GM23338 (cell line): Measurements from ENCODE around the gene CANX.

Experiments
- CTCF ChIP-seq, 2 experiments: fragments of 200-600 bp in 1 of 2; sonication (generic) in 1 of 2; conservative IDR thresholded peaks; 2 replicates each; pipeline versions ENCODE4 v1.5.1 to v1.6.1; 2016 to 2017; ENCODE audit warnings: antibody characterized with exemption in 2 of 2, low read depth in 2 of 2, mild to moderate bottlenecking in 2 of 2, moderate library complexity in 1 of 2
- EZH2 ChIP-seq: fragments of 200-600 bp; sonication (generic); IDR thresholded peaks from one replicate; pipeline ENCODE4 v1.8.0; 2017; ENCODE audit warnings: antibody characterized with exemption, mild to moderate bottlenecking, low read depth; ENCODE audit not compliant: unreplicated experiment
- EZH2phosphoT487 ChIP-seq: fragments of 200-600 bp; sonication (generic); IDR thresholded peaks from one replicate; pipeline ENCODE4 v1.8.1; 2018; ENCODE audit warnings: antibody characterized with exemption; ENCODE audit not compliant: unreplicated experiment
- JUNB ChIP-seq: IDR thresholded peaks from one replicate; pipeline ENCODE4 v1.6.1; 2016; ENCODE audit warnings: antibody characterized with exemption; ENCODE audit not compliant: unreplicated experiment
- POLR2AphosphoS5 ChIP-seq: IDR thresholded peaks from 2 replicates; pipeline ENCODE4 v1.6.1; 2016; ENCODE audit warnings: antibody characterized with exemption, low read depth
- ZNF331 ChIP-seq: fragments of 250-450 bp; sonication (Bioruptor Pico); IDR thresholded peaks from 2 replicates; pipeline ENCODE4 v1.5.0; 2020; ENCODE audit warnings: low read depth, mild to moderate bottlenecking, moderate library complexity
- TF ChIP-seq, protein P1 (sequence below): IDR thresholded peaks from one replicate; pipeline ENCODE4 v1.6.1; 2018; ENCODE audit warnings: antibody characterized with exemption; ENCODE audit not compliant: unreplicated experiment

DNA sequence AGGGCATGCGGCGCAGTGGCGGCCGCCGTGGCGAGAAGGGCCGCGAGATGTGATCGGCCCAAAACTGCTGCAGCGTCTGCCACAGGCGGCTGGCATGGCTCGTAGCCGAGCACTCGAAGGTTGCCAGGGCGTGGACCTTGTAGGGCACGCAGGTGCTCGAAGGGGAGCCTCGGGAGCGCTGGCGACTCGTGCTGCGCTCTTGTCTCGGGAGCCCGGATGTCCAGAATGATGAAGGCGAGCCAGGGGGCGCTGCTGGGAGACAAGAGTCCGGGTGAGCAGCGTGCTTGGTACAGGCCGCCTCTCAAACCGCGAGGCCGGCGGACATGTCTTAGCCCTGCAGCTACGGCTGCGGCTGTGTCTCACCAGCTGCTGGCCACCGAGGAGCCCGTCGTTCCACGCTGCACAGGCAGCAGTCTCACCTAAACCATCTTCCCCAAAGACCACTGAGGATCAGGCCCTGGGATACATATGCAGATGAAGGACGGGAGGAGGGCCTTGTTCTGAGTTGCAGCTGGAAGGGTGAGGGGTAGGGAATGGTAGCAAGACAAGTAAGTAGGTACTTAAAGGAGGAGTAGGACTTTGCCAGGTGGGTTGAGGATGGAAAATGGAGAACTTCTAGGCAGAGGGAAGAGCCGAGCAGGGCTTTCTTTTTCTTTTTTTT lies 19.6 kb upstream of the CANX start:
- TF ChIP-seq CTCF (conservative IDR thresholded peaks at IDR 0.05; ENCODE audit: low read depth in 2 of 2) (peak; percentile 45 to 75), EZH2phosphoT487 (no peak), POLR2AphosphoS5 (no peak), EZH2 (no peak), ZNF331 (CRISPR knock-in tag) (no peak), JUNB (no peak)
- TF ChIP-seq, protein P1, sequence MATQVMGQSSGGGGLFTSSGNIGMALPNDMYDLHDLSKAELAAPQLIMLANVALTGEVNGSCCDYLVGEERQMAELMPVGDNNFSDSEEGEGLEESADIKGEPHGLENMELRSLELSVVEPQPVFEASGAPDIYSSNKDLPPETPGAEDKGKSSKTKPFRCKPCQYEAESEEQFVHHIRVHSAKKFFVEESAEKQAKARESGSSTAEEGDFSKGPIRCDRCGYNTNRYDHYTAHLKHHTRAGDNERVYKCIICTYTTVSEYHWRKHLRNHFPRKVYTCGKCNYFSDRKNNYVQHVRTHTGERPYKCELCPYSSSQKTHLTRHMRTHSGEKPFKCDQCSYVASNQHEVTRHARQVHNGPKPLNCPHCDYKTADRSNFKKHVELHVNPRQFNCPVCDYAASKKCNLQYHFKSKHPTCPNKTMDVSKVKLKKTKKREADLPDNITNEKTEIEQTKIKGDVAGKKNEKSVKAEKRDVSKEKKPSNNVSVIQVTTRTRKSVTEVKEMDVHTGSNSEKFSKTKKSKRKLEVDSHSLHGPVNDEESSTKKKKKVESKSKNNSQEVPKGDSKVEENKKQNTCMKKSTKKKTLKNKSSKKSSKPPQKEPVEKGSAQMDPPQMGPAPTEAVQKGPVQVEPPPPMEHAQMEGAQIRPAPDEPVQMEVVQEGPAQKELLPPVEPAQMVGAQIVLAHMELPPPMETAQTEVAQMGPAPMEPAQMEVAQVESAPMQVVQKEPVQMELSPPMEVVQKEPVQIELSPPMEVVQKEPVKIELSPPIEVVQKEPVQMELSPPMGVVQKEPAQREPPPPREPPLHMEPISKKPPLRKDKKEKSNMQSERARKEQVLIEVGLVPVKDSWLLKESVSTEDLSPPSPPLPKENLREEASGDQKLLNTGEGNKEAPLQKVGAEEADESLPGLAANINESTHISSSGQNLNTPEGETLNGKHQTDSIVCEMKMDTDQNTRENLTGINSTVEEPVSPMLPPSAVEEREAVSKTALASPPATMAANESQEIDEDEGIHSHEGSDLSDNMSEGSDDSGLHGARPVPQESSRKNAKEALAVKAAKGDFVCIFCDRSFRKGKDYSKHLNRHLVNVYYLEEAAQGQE, result no peak
